GM18502 (cell line): ENCODE data around the gene MRPS27.
"Not testable (repeated sequence)": the region's sequence is repeated elsewhere in the genome, so short reads cannot be mapped to it uniquely, and the experiment has no call there.

Source experiments
- ATAC-seq: cut with Tn5 transposase; IDR thresholded peaks from one replicate; pipeline ENCODE4 v1.9.1; 2021; ENCODE audit warnings: mild to moderate bottlenecking; ENCODE audit not compliant: unreplicated experiment, poor library complexity

The MRPS27 gene

GRCh38 chr5:72326306-72326649 lies 6.2 kb upstream of the MRPS27 start:
- no peak for ATAC-seq

GRCh38 chr5:72325566-72326305 lies 5.7 kb upstream of the MRPS27 start:
- no peak for ATAC-seq

DNA sequence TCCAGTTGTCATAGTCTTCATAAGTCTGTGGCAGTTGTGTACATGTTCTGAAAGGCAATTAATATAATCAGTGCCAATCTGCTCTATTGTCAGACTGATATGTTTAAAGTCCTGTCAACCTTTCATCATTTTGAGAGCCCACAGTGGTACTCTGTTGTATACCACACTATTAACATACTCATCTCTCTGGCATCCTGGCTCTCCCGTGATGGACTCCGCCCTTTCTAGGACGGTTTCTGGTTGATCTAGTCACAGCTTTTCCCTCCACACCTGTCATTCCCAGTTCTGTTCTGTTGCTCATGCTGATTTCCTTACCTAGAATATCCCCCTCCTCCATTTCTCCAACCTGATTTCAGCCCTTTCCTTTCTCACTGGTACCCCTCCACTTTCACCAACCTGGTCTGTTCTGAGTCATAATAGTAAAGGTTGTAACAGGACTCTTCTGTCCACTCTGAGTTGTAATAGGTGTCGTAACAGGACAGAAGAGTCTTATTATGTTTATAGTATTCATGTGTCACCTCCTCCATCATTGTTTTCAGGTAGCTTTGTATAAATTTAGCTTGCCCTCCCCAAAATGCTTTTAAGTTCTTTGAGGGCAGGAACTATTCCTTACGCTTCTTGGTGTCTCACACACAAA lies 4.3 kb upstream of the MRPS27 start:
- no peak for ATAC-seq

GRCh38 chr5:72319435-72319975 lies 535 bp downstream of the MRPS27 start:
- not testable (repeated sequence) for ATAC-seq

DNA sequence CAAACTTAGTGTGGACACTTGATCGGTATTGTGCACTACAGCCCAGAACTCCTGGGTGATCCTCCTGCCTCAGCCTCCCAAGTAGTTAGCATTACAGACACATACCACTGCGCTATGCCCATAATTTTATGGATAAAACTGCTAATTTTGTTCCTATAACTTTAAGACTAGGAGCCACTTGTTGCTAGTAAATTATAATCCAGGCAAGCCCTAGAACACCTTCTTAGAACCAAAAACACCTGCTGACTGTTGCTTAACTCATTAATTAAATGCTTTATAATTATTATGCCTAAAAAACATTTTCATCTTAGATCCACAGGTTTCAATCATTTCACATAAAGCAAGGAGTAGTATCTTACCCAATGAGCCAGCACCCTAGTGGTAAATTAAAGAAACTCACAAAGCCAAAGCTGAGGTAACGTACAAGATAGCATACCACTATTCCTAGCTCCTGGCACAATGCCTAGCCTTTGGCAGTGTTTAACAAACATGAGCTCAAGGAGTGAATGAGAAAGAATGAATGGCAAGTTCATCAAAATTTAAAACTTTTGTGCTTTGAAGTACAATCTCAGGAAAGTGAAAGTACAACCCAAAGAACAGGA lies 5.4 kb downstream of the MRPS27 start:
- no peak for ATAC-seq

- ATAC-seq = no peak
These were observed 6.9 kb downstream of the MRPS27 start for GRCh38 chr5:72313141-72313540.

DNA sequence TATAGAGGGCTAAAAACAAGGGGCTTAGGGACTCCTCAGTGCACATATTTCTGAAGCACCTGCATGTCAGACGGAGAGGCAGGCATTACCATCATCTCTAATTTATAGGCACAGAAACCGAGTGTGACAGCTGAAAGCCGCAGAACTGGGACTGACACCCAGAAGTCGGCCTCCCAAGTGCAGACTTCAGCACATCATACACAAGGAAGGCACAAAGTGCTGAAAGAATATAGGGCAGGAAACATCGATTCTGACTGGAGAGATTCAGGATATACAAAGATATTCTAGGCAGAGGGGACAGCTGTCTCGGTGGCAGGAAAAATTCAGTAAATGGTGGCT lies 11.2 kb downstream of the MRPS27 start:
- no peak for ATAC-seq

DNA sequence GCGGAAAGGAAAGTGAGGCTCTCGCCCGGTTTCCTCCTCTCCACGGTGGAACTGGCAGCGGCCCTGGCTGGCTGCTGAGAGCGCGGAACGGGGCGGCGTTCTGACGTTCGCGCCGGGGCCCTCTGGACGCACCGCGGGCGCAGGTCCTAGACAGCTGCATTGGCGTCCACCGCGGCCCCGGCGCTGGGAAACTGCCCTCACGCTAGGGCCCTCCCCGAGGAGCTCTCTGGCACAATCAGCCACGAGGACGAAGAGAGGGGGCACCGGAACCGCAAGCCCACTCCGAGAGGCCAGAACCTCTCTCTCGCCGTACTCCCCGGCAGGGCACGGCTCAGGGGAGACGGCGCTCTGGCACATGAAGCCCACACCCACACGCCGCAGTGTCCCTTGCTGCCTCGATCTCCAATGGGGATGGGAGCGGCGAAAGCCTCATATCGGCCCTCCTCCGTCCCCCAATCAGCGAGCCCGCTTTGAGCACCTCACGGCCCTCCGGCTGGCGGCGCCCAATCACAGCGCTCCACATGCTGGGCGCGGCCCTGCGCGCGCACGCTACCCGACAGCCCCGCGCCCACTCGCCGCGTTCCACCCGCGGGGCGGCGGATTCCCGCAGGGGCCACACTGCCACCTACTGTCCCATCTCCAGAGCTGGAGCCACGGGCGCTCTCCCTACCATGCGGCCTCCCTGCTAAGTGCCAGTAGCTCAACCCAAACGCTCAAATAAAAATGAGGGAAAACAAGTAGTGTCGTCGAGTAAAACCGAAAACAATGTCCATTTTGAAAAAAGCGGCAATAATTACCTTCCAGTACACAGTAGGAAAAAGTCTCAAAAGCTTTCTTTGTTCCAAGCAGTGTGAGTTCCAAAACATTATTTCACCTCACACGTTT lies 11.8 kb downstream of the MRPS27 start:
- ATAC-seq = peak; percentile 93

DNA sequence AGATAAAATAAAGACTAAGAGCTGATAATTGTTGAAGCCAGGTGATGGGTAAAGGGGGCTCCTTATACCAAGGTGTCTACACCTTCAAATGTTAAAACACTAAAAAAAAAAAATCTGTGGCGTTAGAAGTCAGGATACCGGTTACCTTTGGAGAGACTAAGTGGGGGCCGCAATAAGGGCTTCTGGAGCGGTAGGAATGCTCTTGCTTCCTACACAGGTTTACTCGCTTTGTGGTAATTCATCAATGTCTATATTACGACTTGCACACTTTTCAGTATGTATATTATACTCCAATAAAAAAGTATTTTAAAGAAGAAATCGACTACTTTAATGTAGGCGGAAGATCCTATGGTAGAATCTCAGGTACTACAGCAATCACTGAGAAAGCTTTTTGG lies 12.5 kb downstream of the MRPS27 start:
- ATAC-seq = no peak

GRCh38 chr5:72305194-72306142 lies 14.6 kb downstream of the MRPS27 start:
- ATAC-seq = no peak

DNA sequence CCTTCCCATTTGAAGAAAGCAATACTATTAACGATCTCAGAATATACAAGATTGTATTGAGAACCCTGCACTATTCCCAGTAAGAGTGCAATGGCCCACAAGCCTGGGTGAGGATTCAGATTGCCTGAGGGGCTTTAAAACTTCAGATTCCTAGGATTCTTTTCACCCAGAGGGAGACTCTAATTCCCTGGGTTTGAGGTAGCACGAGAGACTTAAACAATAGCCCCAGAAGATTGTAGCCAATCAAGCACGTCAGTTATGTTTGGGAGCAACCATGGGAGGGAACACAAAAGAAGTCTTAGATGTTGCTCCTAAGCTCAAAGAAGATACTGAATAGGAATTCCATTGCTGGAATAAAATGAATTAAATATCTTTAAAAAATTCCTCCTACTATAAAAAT lies 17.9 kb downstream of the MRPS27 start:
- ATAC-seq = no peak

- ATAC-seq = peak; percentile 67
These were observed 18.5 kb downstream of the MRPS27 start for GRCh38 chr5:72301557-72301956.

- no peak for ATAC-seq
These were observed 19.3 kb downstream of the MRPS27 start for GRCh38 chr5:72300590-72301339.

DNA sequence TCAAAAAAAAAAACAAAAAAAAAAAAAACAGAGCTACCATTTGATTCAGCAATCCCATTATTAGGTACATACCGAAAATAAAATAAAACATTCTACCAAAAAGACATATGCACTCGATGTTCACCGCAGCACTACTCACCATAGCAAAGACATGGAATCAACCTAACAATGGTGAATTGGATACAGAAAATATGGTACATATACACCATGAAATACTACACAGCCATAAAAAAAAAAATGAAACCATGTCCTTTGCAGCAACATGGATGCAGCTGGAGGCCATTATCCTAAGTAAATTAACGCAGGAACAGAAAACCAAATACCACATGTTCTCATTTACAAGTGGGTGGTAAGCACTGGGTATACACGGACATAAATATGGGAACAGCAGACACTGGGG lies 21.3 kb downstream of the MRPS27 start:
- ATAC-seq = no peak

DNA sequence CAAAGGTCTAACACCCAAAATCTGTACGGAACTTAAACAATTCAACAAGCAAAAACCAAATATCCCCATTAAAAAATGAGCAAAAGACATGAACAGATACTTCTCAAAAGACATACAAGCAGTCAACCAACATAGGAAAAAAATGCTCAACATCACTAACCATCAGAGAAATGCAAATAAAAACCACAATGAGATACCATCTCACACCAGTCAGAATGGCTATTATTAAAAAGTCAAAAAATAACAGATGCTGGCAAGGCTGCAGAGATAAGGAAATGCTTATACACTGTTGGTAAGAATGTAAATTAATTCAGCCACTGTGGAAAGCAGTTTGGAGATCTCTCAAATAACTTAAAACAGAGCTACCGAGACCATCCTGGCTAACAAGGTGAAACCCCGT lies 21.9 kb downstream of the MRPS27 start:
- ATAC-seq = peak; percentile 57

GRCh38 chr5:72296256-72296655 lies 23.8 kb downstream of the MRPS27 start:
- ATAC-seq = no peak

DNA sequence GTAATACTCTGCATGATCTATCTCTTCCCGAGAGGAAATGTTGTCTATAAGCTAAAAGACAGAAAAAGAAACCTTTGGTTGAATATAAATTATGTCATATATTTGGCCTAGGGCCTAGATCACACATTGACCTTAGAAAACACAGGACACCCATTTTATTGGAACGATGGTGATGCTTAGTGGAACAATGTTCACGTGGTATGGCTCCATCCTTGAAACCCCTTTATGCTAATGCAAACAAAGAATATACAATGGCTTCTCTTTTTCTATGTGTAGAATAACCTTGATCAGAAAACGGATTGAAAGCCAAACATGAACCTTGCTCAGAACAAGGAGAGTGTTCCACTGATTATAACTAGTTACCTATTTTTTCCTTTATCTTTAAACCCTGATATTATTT lies 24.5 kb downstream of the MRPS27 start:
- ATAC-seq = no peak

- no peak for ATAC-seq
These were observed 25.6 kb downstream of the MRPS27 start for GRCh38 chr5:72294473-72294872.

DNA sequence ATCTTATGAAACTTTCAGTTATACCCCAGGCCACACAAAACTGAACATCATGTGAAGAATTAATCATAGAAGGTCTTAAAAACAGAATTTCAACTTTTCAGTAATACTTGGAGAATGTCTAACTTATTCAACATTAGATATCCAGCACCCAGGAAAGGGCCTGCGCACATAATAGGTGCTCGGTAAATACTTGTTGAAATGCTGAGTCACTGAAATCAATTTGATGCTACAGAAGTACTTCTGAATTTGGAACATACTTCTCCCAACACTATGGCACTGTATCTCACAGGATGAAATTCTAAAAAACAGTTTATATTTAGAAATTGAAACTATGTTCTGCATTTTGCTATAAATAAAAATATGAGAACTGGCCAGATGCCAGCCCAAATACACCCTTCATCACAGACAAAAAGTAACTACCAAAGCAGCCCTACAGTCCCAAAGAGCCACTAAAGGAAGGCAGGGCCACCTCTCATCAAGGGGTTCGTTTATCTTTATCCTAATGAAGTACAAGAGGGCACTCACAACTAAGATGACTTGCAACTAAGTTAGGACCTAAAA lies 26.5 kb downstream of the MRPS27 start:
- no peak for ATAC-seq
